NCI-H748 (cell line): ENCODE results near the gene PDE1C.

Experiments
- DNase-seq: peaks from one replicate; lab custom pipeline; 2025; ENCODE audit not compliant: unreplicated experiment; lab: John Stamatoyannopoulos, UW

PDE1C gene

GRCh38 chr7:32001948-32002347 is 68.3 kb downstream of the PDE1C start:
- DNase-seq, result no peak

- no peak for DNase-seq
These were observed 72.8 kb downstream of the PDE1C start for GRCh38 chr7:31997423-31997822.

- no peak for DNase-seq
These were observed 75.1 kb downstream of the PDE1C start for GRCh38 chr7:31995134-31995533.

- DNase-seq, result no peak
These were observed 78.4 kb downstream of the PDE1C start for GRCh38 chr7:31991846-31992245.

DNA sequence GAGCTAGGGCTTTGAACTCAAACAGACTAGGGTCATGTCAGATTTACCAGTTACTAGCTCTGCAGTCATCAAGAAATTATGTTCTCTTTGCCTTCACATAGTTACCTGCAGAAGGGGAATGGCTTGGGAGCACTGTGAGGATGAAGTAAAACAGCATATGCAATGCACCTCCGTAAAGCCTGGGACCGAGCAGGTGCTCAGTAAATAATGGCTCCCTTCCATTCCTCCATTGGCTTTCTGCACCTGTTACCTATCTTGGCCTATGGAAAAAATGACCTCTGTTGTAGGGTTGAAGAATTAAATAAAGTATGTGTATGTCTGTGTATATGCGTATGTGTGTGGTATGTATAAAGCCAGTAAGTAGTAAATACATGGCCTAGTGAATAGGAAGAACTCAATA is 78.8 kb downstream of the PDE1C start:
- no peak for DNase-seq

DNA sequence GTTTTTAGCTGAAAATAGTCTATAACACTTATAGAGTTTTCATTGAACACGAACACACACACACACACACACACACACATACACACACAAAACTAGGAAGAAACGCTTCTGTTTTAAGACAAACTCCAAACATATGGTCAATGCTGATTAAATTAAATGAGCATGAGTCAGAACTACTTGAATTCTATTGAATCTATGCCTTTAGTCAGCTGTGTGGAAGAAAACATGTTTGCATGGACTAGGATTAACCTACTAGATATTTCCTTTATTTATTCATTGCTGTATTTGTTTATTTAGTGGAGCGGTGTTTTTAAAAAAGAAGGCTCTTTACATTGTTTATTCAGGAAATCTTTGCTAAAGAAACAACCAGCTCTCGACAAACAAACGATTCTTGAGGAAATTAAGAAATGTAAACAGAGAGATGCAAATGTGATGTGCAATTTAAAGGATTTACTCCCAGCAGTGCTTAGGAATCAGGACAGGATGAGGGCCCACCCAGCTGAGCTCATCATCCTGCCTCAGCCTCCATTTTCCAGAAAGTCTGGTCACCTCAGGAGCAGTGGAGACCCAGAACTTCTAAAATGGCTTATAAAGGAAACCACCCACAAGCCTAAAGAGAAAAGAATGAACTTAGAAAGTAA is 83.2 kb downstream of the PDE1C start:
- no peak for DNase-seq

GRCh38 chr7:31982962-31983361 is 87.2 kb downstream of the PDE1C start:
- no peak for DNase-seq

- DNase-seq, result no peak
These were observed 88.3 kb downstream of the PDE1C start for GRCh38 chr7:31981874-31982390.

- no peak for DNase-seq
These were observed 90.4 kb downstream of the PDE1C start for GRCh38 chr7:31979690-31980330.

DNA sequence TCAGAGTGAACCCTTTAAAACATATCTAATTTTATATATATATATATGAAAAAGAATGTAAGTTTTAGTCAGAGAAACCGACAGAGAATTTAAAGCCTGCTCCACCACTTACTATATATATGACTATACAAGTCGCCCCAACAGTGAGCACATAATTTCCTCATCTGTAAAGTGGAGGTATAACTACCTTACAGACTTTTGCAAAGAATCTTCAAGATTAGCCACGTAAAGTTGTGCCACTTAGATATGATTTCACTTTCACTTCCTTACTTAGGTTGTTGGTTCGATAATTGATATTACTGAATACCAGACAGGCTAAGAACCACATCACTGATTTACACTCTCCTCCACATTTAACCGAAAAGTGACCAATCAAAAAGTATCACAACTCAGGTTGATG is 94.7 kb downstream of the PDE1C start:
- no peak for DNase-seq

DNA sequence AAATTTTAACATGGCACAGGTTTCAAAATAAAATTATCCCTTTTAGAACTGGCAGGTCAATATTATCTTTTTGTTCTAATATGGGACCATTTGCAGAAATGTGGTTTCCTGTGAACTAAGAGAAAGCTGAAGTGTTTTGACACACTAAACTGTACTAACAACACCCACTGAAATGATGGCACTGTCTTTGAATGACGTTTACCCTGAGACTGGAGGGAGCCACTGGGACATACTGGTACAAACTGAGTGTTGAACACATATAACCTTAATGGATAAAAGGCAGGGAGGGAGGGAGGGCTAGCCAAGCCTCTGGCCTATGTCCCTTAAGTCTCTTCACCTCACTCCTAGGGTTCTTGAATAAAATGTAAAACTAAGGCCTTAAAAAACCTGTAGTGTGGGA is 95.9 kb downstream of the PDE1C start:
- DNase-seq, result no peak

DNA sequence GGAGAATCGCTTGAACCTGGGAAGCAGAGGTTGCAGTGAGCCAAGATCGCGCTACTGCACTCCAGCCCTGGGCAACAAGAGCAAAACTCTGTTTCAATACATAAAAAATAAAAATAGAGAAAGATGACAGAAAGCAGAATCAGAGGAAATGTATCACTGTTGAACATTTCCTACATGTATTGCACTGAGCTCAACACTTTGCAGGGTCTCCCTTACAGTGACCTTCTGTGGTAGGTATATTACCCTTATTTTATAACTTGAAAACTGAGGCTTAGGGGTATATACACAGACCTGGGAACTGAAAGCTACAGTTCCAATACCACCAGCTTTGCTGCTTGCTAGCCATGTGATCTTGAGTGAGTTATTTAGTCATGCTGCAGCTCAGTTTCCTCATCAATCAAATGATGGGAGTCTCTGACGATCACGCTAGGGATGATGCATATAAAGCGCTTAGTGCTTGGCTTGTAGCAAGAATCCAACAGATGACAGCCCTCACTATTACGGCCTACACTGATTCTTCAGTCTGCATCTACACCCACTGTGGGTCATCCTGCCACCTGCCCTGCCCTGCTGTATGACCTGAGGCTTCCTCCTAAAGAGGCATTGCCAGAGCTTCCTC is 99.0 kb downstream of the PDE1C start:
- DNase-seq, result no peak

- DNase-seq, result no peak
These were observed 99.7 kb downstream of the PDE1C start for GRCh38 chr7:31970501-31970900.

DNA sequence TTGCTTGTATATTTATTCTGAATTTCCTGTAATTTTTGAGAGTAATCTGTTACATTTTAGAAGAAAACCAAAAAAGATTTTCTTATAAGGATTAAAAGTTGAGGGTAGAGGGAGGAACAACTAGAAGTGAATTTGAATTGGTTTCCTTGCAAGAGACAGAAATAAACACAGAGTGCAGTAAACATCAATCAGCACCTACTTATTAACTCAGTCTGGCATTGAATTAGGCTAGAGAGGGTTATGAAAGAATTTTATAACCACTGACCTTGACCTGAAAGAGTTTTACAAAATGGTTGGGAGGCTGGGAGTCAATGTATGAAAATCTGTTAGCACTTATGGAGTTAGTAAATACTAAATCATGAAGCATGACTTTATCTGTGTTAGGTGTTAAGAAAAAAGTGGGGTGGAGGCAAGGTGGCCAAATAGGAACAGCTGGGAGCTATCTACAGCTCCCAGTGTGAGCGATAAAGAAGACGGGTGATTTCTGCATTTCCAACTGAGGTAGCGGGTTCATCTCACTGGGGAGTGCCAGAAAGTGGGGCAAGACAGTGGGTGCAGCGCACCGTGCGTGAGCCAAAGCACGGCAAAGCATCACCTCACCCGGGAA is 106.5 kb downstream of the PDE1C start:
- no peak for DNase-seq

GRCh38 chr7:31962246-31962645 is 108.0 kb downstream of the PDE1C start:
- DNase-seq, result no peak

GRCh38 chr7:31958226-31958625 is 112.0 kb downstream of the PDE1C start:
- DNase-seq, result no peak

- DNase-seq, result no peak
These were observed 112.5 kb downstream of the PDE1C start for GRCh38 chr7:31957756-31958155.

DNA sequence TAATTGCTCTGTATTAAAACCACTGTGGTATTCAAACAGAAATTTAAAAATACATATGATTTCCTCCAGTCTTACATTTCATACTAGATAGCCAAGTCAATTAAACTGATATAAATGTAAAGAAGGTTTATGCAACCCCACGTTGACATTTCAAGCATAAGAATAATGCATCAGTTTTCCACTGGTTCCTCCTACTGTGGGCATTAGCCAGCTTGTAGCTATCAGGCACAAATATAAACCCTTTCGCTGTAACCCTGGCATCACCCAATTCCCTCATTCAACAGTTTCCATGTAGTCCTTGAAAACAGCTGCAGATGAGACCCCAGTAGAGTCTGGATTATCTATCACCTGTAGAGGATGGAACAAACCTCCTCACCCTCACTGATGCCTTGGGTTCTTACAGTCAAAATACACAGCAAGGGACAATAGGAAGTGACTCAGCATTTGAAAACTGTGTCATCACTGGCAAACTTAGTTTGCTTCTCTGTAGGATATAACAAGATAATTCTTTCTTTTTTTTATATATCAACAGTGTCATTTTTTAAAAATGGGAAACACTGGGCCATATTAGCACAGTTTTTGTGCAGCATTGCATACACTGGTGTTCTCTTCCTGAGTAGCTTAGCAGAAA is 113.0 kb downstream of the PDE1C start:
- no peak for DNase-seq

DNA sequence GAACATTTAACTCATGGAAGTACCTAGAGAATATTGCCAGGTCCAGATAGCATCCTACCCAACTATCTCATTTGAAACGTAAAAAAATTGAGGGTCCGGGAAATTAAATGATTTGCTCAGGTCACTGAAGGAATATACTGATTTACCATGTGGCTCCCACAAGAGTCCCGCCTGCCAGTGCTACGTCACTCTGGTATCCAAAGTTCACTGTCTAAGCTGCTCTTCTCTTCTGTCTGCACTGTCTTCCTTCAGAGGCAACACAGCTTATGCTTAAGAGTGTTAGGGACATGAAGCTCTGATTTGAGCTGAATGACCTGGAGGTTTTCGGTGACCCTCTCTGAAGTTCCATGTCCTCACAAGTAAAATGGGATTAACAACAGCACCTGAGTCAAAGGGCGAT is 114.6 kb downstream of the PDE1C start:
- DNase-seq, result no peak

DNA sequence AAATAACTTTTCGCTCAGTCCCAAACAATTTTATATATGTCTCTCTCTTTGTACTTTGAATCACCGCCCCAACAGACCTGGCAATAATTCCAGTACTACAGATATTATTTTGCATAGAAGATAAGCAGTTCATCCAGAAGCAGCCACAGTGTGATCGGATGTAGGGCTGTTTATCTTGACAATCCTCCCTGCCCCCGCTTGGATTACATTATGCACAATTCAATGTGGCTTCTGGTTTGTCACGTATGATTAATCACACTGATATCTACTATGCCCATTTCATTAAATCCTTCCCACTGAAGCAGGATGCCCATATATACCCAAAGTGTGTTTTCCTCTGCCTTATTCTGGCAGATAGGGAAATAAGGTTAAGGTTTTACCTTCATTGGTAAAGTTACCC is 115.2 kb downstream of the PDE1C start:
- DNase-seq, result no peak

DNA sequence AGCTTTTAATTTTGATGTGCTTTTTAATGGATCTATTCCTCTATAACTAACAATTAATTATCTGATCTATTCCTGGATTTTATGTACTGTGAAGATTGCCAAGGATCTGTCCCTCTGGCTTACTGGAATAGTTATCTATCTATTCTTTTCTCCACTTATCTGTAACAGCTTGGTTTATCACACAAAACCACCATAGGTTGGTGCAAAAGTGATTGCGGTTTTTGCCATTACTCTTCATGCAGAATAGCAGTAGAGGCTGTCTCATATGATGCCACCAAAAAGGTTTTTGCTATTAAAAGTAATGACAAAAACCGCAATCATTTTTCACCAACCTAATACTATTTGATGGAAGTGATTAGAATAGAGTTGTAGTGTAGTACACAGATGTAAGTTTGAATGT is 115.7 kb downstream of the PDE1C start:
- no peak for DNase-seq

DNA sequence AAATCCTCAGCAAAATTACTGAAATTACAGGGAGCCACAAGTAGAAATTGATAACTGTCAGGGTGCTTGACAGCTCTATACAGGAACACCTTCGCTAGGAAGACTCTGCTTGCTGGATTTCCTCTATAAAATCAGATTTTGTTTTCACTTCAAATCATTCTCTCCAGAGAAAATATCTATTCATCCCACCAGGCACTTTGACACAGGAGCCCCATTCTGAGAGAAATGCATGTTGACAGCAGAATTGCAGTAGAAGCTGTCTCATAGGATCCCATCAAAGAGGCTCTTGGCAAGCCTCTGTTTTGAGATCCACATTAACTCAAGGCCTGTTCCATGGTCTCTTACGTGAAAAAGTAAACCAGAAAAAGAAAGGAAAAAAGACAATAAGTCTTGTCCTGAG is 116.8 kb downstream of the PDE1C start:
- DNase-seq, result no peak
